GM12878 (cell line): ENCODE data around the gene MAN2B2. TPM values are rescaled to one million over a fixed set of nuclear protein-coding genes. Genes with fewer than 3 reads are reported as not detected.
A peak's percentile ranks its signal among the peaks of the same experiment; 100 is the strongest.

Source experiments
- ATAC-seq: fragments of 200-7000 bp; cut with Tn5 transposase; 3 replicates; pipeline ENCODE4 v1.9.1; 2020; ENCODE audit warnings: mild to moderate bottlenecking, moderate library complexity
- BruUV-seq: library from RNA; stranded (reverse); fragments of 400-500 nt; replicated peaks from 2 replicates; lab custom pipeline; 2021; lab: Mats Ljungman, UMichigan
- CTCF ChIA-PET: fragments of 300-600 bp; sonication (Branson Sonifier 250); formaldehyde crosslinking; extraction: SDS; loops from one replicate; lab custom pipeline; 2021; ENCODE audit warnings: inconsistent platforms; lab: Yijun Ruan, JAX
- POLR2A ChIA-PET: fragments of 350-600 bp; formaldehyde crosslinking; extraction: SDS; loops from one replicate; lab custom pipeline; 2021; ENCODE audit warnings: inconsistent platforms; lab: Charles Lee
- RAD21 ChIA-PET: fragments of 300-600 bp; sonication (Branson Sonifier 250); formaldehyde crosslinking; loops from one replicate; lab custom pipeline; 2023; ENCODE audit warnings: antibody characterized with exemption; ENCODE audit not compliant: unreplicated experiment; lab: Charles Lee
- SMC1A ChIA-PET: fragments of 300-600 bp; sonication (Branson Sonifier 250); formaldehyde crosslinking; loops from one replicate; lab custom pipeline; 2023; ENCODE audit not compliant: unreplicated experiment, uncharacterized antibody; lab: Charles Lee
- DNase-seq: peaks from one replicate; pipeline ENCODE4 v3.0.0-alpha.2; 2011; ENCODE audit warnings: low read depth, low spot score
- FAIRE-seq: peaks from 3 replicates; lab custom pipeline; 2011; peaks lifted over from hg19 to GRCh38; lab: Jason Lieb, UNC
- H2AFZ ChIP-seq: 2 replicates; pipeline ENCODE4 v1.6.0; 2011; ENCODE audit warnings: low read depth, low read length, control low read depth; ENCODE audit not compliant: control insufficient read depth
- H3K27ac ChIP-seq: 2 replicates; pipeline ENCODE4 v1.5.1; 2011; ENCODE audit warnings: control low read depth; ENCODE audit not compliant: control insufficient read depth, insufficient read depth
- H3K27me3 ChIP-seq, 2 experiments: replicated peaks in 1 of 2; 2 replicates each; pipeline versions ENCODE4 v1.6.0 to v1.6.1; 2011; ENCODE audit warnings: low read length in 1 of 2; ENCODE audit not compliant: control insufficient read depth in 2 of 2, insufficient read depth in 2 of 2
- H3K36me3 ChIP-seq, 2 experiments: 2 replicates each; pipeline ENCODE4 v1.5.1; 2011; ENCODE audit warnings: low read length in 1 of 2; ENCODE audit not compliant: control insufficient read depth in 2 of 2, insufficient read depth in 2 of 2
- H3K4me1 ChIP-seq: 2 replicates; pipeline ENCODE4 v1.6.1; 2011; ENCODE audit warnings: mild to moderate bottlenecking, low read length, moderate library complexity, mixed read lengths; ENCODE audit not compliant: control insufficient read depth, insufficient read depth
- H3K4me2 ChIP-seq: 2 replicates; pipeline ENCODE4 v1.6.0; 2011; ENCODE audit warnings: control low read depth; ENCODE audit not compliant: control insufficient read depth, insufficient read depth
- H3K4me3 ChIP-seq: fragments of 200-600 bp; sonication (generic); 2 replicates; pipeline ENCODE4 v1.5.1; 2016
- H3K79me2 ChIP-seq: 2 replicates; pipeline ENCODE4 v1.6.0; 2011; ENCODE audit warnings: low read length; ENCODE audit not compliant: control insufficient read depth, insufficient read depth
- H3K9ac ChIP-seq: 2 replicates; pipeline ENCODE4 v1.8.0; 2011; ENCODE audit warnings: low read length, control low read depth, mixed read lengths; ENCODE audit not compliant: control insufficient read depth, insufficient read depth
- H3K9me3 ChIP-seq: replicated peaks from 3 replicates; pipeline ENCODE4 v1.5.1; 2011; ENCODE audit warnings: mild to moderate bottlenecking, low read length; ENCODE audit not compliant: control insufficient read depth, insufficient read depth
- H4K20me1 ChIP-seq: 2 replicates; pipeline ENCODE4 v1.6.0; 2011; ENCODE audit not compliant: control insufficient read depth, insufficient read depth
- BCL3 ChIP-seq: IDR thresholded peaks from 2 replicates; pipeline ENCODE4 v1.6.1; 2011; ENCODE audit warnings: borderline replicate concordance, low read depth, mild to moderate bottlenecking, moderate library complexity, low read length; ENCODE audit not compliant: insufficient read depth, poor library complexity, severe bottlenecking
- GABPA ChIP-seq: IDR thresholded peaks from 2 replicates; pipeline ENCODE4 v1.6.1; 2014; ENCODE audit warnings: antibody characterized with exemption, low read depth, mild to moderate bottlenecking, inconsistent platforms
- IKZF1 ChIP-seq: fragments of 450-650 bp; conservative IDR thresholded peaks from 2 replicates; pipeline ENCODE4 v1.6.1; 2017; ENCODE audit warnings: antibody characterized with exemption, mild to moderate bottlenecking
- IKZF2 ChIP-seq, 2 experiments: fragments of 450-650 bp; IDR thresholded peaks; 2 replicates each; pipeline ENCODE4 v1.6.1; 2017; ENCODE audit warnings: mild to moderate bottlenecking in 2 of 2, moderate library complexity in 2 of 2
- KDM1A ChIP-seq: fragments of 200-600 bp; sonication (generic); IDR thresholded peaks from 2 replicates; pipeline ENCODE4 v1.6.1; 2016; ENCODE audit warnings: borderline replicate concordance
- MAX ChIP-seq: IDR thresholded peaks from 2 replicates; pipeline ENCODE4 v1.6.1; 2012; ENCODE audit warnings: low read depth, low read length, improper control_type of control experiment
- POLR2AphosphoS2 ChIP-seq: IDR thresholded peaks from 2 replicates; pipeline ENCODE4 v1.6.1; 2011; ENCODE audit warnings: low read depth, mild to moderate bottlenecking, low read length, improper control_type of control experiment, moderate library complexity
- POLR2AphosphoS5 ChIP-seq: IDR thresholded peaks from 2 replicates; pipeline ENCODE4 v1.6.1; 2011; ENCODE audit warnings: mild to moderate bottlenecking, low read length, inconsistent platforms
- REST ChIP-seq: IDR thresholded peaks from 2 replicates; pipeline ENCODE4 v1.6.1; 2012; ENCODE audit warnings: mild to moderate bottlenecking, low read depth, low read length
- RFX5 ChIP-seq: IDR thresholded peaks from 2 replicates; pipeline ENCODE4 v1.6.1; 2011; ENCODE audit warnings: low read depth, low read length, improper control_type of control experiment
- SIN3A ChIP-seq: IDR thresholded peaks from 2 replicates; pipeline ENCODE4 v1.6.1; 2012; ENCODE audit warnings: low read depth, low read length, improper control_type of control experiment
- SMARCA5 ChIP-seq: fragments of 450-650 bp; IDR thresholded peaks from 2 replicates; pipeline ENCODE4 v1.6.1; 2017; ENCODE audit warnings: mild to moderate bottlenecking
- SREBF2 ChIP-seq: IDR thresholded peaks from 2 replicates; pipeline ENCODE4 v1.6.1; 2012; ENCODE audit warnings: mild to moderate bottlenecking, low read length
- SRF ChIP-seq, 2 experiments: IDR thresholded peaks; 2 replicates each; pipeline ENCODE4 v1.6.1; 2011; ENCODE audit warnings: low read depth in 2 of 2, low read length in 2 of 2, mild to moderate bottlenecking in 1 of 2, moderate library complexity in 1 of 2
- USF2 ChIP-seq: IDR thresholded peaks from 2 replicates; pipeline ENCODE4 v1.6.1; 2011; ENCODE audit warnings: low read depth, low read length, improper control_type of control experiment, borderline replicate concordance
- ZNF24 ChIP-seq: fragments of 450-650 bp; IDR thresholded peaks from 2 replicates; pipeline ENCODE4 v1.6.1; 2017; ENCODE audit warnings: antibody characterized with exemption, mild to moderate bottlenecking
- ZNF274 ChIP-seq: IDR thresholded peaks from one replicate; pipeline ENCODE4 v1.8.0; 2011; ENCODE audit not compliant: insufficient read length, insufficient read depth
- ZSCAN29 ChIP-seq: fragments of 450-650 bp; IDR thresholded peaks from 2 replicates; pipeline ENCODE4 v1.6.1; 2017; ENCODE audit warnings: mild to moderate bottlenecking, moderate library complexity
- WGBS: methylation state at CpG from one replicate; pipeline ENCODE4 v1.1.6; 2016; ENCODE audit warnings: low lambda C conversion rate; ENCODE audit not compliant: insufficient replicate concordance, insufficient coverage; ENCODE audit errors: missing lambda C conversion rate; 5-methylcytosine and 5-hydroxymethylcytosine counted together
- in situ Hi-C: fragments of 300-500 bp; cut with MboI; formaldehyde crosslinking; loops from 9 replicates; pipeline ENCODE4 v1.14.3; 2018; ENCODE audit warnings: mixed read lengths
- intact Hi-C: fragments of 100-400 bp; cut with micrococcal nuclease; formaldehyde crosslinking; loops from one replicate; pipeline ENCODE4 v1.14.2; 2022; ENCODE audit not compliant: unreplicated experiment
- polyA plus RNA-seq, 11 experiments: library from polyadenylated mRNA; depleted of rRNA in 4 of 11; unstranded in 6 of 11; stranded (reverse) in 5 of 11; fragments of >200 nt; fragmentation: Nextera tagmentation in 4 of 11; fragmentation: Illumina TruSeq in 1 of 11; extraction: Ambion mirVana in 4 of 11; extraction: Trizol in 1 of 11; gene quantifications; 1 replicate in 1 of 11; 2 replicates in 10 of 11; pipeline versions ENCODE4 v1.2.1 to v1.2.3, GENCODE V29; 2011 to 2016; ENCODE audit warnings: inconsistent platforms in 2 of 11, missing spikeins in 2 of 11, low read depth in 1 of 11
- total RNA-seq, 4 experiments: library from RNA; depleted of rRNA in 3 of 4; stranded (reverse); fragments of >200 nt in 3 of 4; fragmentation: Illumina TruSeq in 1 of 4; extraction: Trizol in 1 of 4; gene quantifications; 2 replicates each; pipeline versions ENCODE4 v1.2.1 to v1.2.3, GENCODE V29; 2013 to 2021

MAN2B2 gene
- total and polyA plus RNA-seq, 10 of the 15 experiments (the other 5 are each of a cell fraction or from before 2014, with no cell fraction given): 0.47 to 14.5 (median 7.0) TPM

- peak overlapping the region; percentile 78 for H3K4me2 ChIP-seq
- BruUV-seq: TSS peak; percentile 75
- RAD21 ChIA-PET: interaction anchor here (0.6 to 1.3 kb wide), 5 partner anchors 18 to 428 kb away, joined by 3 to 6 read pairs (median 3); partner anchors contain the start of gene MRFAP1L1
- peak; percentile 72 for ATAC-seq
- peak overlapping the region; percentile 81 for H3K9ac ChIP-seq
- SMC1A ChIA-PET: interaction anchor here (0.5 to 1.8 kb wide), 5 partner anchors 32 to 346 kb away, joined by 3 to 4 read pairs (median 3); no protein-coding TSS in a partner anchor
- H3K27me3 ChIP-seq: no peaks in the 10 kb centered on the region
- peaks cover 0 to 9% of the 10 kb centered on the region in 2 experiments; a peak in 2 of 4 replicates for H3K36me3 ChIP-seq
- peaks cover 7% of the 10 kb centered on the region for H3K4me1 ChIP-seq
- no peaks in the 10 kb centered on the region; the same call in 2 of the 3 replicates for H3K9me3 ChIP-seq
- peak overlapping the region; percentile 80 for H3K4me3 ChIP-seq
- H3K79me2 ChIP-seq: peaks cover 29% of the 10 kb centered on the region
- peak; percentile 74 for FAIRE-seq
- H2AFZ ChIP-seq: peak overlapping the region; percentile 94
- WGBS: 1% methylated on average over 50 of the region's 50 CpGs
- no peak for DNase-seq
- in situ Hi-C loops (no loop called here), intact Hi-C loops (loop anchor here (2.0 kb wide), 1 partner anchor 33 kb away; a partner anchor contains a TSS)
- peak overlapping the region; percentile 87 for H3K27ac ChIP-seq
- H4K20me1 ChIP-seq: no peaks in the 10 kb centered on the region; the same call in 1 of the 2 replicates
- CTCF ChIA-PET: no interaction called here
- POLR2A ChIA-PET: interaction anchor here (0.5 to 1.6 kb wide), 7 partner anchors 31 to 215 kb away, joined by 3 to 4 read pairs (median 4); partner anchors contain the start of genes MAN2B2 and MRFAP1L1
- TF ChIP-seq ZNF24 (no peak), SRF (IDR thresholded peaks at IDR 0.05; ENCODE audit: low read depth in 2 of 2, low read length in 2 of 2) (no peak), POLR2AphosphoS2 (no peak), ZNF274 (no peak), ZSCAN29 (no peak), REST (no peak), USF2 (no peak), POLR2AphosphoS5 (peak; percentile 53), SREBF2 (no peak), SMARCA5 (no peak), GABPA (no peak), IKZF1 (no peak), MAX (no peak; the same call in 1 of the 2 replicates), IKZF2 (IDR thresholded peaks at IDR 0.05) (peak; percentile 59 to 69; a peak in 3 of 4 replicates), RFX5 (no peak), BCL3 (no peak), SIN3A (peak; percentile 73; the same call in 1 of the 2 replicates), KDM1A (no peak)
Observed at GRCh38 chr4:6641164-6641970, 66.4 kb downstream of the MAN2B2 start.
